Measurements from ENCODE around the gene KDELR3. TPM values are rescaled to one million over a fixed set of nuclear protein-coding genes. Genes with fewer than 3 reads are reported as not detected.

Gene KDELR3
- total RNA-seq, 1 donor from 2014 or later, result 5.1 TPM

DNA sequence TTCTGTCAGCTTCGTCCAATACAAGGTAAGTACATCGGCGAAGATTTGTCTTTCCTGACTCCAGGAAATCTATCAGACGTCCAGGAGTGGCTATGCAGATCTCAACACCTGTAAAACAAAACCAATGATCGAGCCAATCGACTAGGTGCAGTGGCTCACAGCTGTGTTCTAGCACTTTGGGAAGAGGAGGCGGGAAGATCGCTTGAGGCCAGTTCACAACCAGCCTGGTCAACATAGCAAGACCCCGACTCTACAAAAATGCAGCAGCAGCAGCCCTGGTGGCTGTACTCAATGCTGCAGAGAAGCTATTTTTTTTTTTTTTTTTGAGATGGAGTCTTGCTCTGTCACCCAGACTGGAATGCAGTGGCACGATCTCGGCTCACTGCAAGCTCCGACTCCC lies 27.0 kb downstream of the KDELR3 start:
- DNase-seq (ENCODE audit: low read depth, low spot score), result no peak
- Mint-ChIP-seq H3K4me1 (peaks cover 14% of the 10 kb centered on the region), H3K27ac (ENCODE audit: unreplicated experiment) (no peak overlapping the region), H3K27me3 (ENCODE audit: low read depth) (no peaks in the 10 kb centered on the region), H3K36me3 (ENCODE audit: low read depth) (peaks cover 42% of the 10 kb centered on the region), H3K4me3 (no peak overlapping the region), H3K9me3 (no peaks in the 10 kb centered on the region)
- TF ChIP-seq, protein P1, sequence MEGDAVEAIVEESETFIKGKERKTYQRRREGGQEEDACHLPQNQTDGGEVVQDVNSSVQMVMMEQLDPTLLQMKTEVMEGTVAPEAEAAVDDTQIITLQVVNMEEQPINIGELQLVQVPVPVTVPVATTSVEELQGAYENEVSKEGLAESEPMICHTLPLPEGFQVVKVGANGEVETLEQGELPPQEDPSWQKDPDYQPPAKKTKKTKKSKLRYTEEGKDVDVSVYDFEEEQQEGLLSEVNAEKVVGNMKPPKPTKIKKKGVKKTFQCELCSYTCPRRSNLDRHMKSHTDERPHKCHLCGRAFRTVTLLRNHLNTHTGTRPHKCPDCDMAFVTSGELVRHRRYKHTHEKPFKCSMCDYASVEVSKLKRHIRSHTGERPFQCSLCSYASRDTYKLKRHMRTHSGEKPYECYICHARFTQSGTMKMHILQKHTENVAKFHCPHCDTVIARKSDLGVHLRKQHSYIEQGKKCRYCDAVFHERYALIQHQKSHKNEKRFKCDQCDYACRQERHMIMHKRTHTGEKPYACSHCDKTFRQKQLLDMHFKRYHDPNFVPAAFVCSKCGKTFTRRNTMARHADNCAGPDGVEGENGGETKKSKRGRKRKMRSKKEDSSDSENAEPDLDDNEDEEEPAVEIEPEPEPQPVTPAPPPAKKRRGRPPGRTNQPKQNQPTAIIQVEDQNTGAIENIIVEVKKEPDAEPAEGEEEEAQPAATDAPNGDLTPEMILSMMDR (conservative IDR thresholded peaks at IDR 0.05), result peak; percentile 35

DNA sequence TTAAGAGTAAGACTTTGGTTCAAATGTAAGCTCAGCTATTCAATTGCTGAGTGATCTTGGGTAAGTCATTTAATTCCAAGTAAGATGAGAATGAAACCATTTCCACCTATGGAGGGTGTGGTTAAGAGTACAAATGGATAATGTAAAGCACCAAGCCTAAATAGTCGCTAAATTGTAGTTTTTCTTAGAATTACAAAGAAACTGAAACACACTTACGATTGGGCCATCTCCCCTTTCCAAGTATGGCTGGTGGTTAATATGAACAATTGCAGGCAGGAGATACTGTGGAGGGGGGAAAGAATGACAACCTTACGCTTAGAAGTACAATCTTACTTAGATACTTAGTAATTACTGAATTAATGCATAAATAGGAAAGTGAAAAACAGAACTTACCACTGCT lies 30.0 kb downstream of the KDELR3 start:
- no peak overlapping the region for H3K4me3 Mint-ChIP-seq
- TF ChIP-seq, protein P1 (conservative IDR thresholded peaks at IDR 0.05), result no peak
- no peak overlapping the region for H3K27ac Mint-ChIP-seq (ENCODE audit: unreplicated experiment)
- no peaks in the 10 kb centered on the region for H3K9me3 Mint-ChIP-seq
- H3K36me3 Mint-ChIP-seq (ENCODE audit: low read depth), result peaks cover 43% of the 10 kb centered on the region
- DNase-seq (ENCODE audit: low read depth, low spot score), result no peak
- peaks cover 23% of the 10 kb centered on the region for H3K4me1 Mint-ChIP-seq
- no peaks in the 10 kb centered on the region for H3K27me3 Mint-ChIP-seq (ENCODE audit: low read depth)

DNA sequence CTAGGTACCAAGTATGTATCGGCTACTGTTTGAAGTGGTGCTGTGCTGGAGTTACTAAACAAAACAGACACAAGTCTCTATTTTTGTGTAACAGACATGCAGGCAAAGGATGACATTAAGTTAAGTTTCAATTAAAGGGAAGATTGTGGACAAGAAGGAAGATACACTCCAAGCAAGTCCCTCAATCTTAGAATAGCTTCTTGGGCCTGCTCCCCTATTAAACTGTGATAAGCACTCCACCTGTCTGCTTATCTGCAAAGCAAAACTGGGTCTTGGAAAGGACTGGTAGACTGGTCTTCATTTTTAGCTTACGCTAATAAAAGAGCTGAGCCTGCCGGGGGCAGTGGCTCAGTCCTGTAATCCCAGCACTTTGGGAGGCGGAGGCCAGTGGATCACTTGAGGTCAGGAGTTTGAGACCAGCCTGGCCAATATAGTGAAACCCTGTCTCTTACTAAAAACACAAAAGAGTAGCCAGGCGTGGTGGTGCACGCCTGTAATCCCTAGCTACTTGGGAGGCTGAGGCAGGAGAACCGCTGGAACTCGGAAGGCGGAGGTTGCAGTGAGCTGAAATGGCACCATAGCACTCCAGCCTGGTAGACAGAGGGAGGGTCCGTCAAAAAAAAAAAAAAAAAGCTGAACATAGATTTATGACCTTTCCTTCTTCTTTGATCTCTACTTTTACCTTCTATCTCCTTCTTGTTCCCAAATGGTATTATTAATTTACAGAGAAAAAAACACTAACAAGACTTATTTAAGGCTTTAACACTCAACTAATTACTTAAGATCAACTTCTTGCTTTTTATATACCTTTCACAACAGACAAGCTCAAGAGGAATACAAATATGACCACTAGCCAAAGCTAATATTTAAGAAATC lies 34.1 kb downstream of the KDELR3 start:
- TF ChIP-seq, protein P1 (conservative IDR thresholded peaks at IDR 0.05), result no peak
- Mint-ChIP-seq H3K4me1 (peaks cover 45% of the 10 kb centered on the region), H3K9me3 (peaks cover 3% of the 10 kb centered on the region), H3K27ac (ENCODE audit: unreplicated experiment) (no peak overlapping the region), H3K27me3 (ENCODE audit: low read depth) (peaks cover 5% of the 10 kb centered on the region), H3K4me3 (peak overlapping the region; percentile 98), H3K36me3 (ENCODE audit: low read depth) (peaks cover 41% of the 10 kb centered on the region)
- no peak for DNase-seq (ENCODE audit: low read depth, low spot score)

DNA sequence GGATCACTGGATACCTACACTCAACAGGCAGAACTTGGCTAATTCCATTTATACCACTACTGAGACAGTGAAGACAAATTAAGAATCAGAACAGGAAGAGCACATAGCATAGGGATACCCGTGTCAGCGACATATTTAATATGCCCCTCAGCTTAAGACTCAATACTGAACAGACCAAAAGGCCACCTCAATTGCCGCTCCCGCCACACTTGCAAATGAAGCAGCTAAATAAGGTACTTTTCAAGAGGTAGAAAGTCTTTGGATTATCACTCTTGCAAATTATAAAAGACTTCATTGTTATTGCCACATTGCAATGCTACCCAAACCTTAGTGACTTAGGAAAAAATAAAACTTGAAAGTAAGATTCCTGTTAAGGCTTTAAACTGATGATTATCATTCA lies 35.1 kb downstream of the KDELR3 start:
- Mint-ChIP-seq H3K27me3 (ENCODE audit: low read depth) (peaks cover 5% of the 10 kb centered on the region), H3K4me1 (peaks cover 47% of the 10 kb centered on the region), H3K9me3 (peaks cover 3% of the 10 kb centered on the region), H3K36me3 (ENCODE audit: low read depth) (peaks cover 38% of the 10 kb centered on the region), H3K27ac (ENCODE audit: unreplicated experiment) (no peak overlapping the region), H3K4me3 (peak overlapping the region; percentile 98)
- no peak for DNase-seq (ENCODE audit: low read depth, low spot score)
- TF ChIP-seq, protein P1 (conservative IDR thresholded peaks at IDR 0.05), result no peak

DNA sequence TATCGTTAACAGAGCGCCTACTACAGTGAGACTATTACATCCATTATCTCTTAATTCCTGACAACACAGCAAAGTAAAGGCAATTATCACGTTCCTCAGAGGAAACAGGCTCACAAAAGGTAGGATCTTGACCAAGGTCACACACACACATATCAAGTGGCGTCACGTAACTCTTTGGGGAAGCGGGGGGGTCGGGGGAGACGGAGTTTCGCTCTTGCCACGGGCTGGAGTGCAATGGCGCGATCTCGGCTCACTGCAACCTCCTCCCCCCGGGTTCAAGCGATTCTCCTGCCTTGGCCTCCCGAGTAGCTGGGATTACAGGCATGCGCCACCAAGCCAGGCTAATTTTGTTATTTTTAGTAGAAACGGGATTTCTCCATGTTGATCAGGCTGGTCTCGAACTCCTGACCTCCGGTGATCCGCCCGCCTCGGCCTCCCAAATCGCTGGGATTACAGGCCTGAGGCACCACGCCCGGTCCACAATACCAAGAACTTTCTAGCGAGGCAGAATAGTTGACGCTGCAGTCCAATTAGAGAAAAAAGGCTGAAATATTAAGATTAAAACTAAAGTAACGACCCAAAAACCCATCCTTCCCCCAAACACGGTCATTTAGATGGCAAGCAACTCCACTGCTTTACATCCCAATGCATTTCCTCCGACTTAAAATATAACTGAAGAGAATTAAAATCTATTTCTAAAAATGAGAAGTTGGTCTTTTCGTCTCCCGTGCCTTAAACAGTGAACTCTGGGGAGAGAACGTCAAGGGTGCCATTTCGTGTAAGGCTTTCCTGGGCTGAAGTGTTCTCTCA lies 37.0 kb downstream of the KDELR3 start:
- peaks cover 25% of the 10 kb centered on the region for H3K36me3 Mint-ChIP-seq (ENCODE audit: low read depth)
- TF ChIP-seq, protein P1 (conservative IDR thresholded peaks at IDR 0.05), result no peak
- peaks cover 5% of the 10 kb centered on the region for H3K27me3 Mint-ChIP-seq (ENCODE audit: low read depth)
- H3K27ac Mint-ChIP-seq (ENCODE audit: unreplicated experiment), result peak overlapping the region; percentile 99
- peak overlapping the region; percentile 98 for H3K4me3 Mint-ChIP-seq
- H3K9me3 Mint-ChIP-seq, result peaks cover 3% of the 10 kb centered on the region
- DNase-seq (ENCODE audit: low read depth, low spot score), result no peak
- peaks cover 59% of the 10 kb centered on the region for H3K4me1 Mint-ChIP-seq
